HS-5 (cell line): ENCODE measurements around the gene ULBP1.
A peak's percentile ranks its signal among the peaks of the same experiment; 100 is the strongest.
"Not testable (repeated sequence)": the region's sequence is repeated elsewhere in the genome, so short reads cannot be mapped to it uniquely, and the experiment has no call there.

Experiments used
- DNase-seq: peaks from one replicate; pipeline ENCODE4 v3.0.0-alpha.2; 2012; ENCODE audit warnings: low read depth

Gene ULBP1

GRCh38 chr6:149977221-149977620, 13.5 kb downstream of the ULBP1 start:
- no peak for DNase-seq

- DNase-seq, result no peak
These were observed 14.9 kb downstream of the ULBP1 start for GRCh38 chr6:149978610-149979009.

DNA sequence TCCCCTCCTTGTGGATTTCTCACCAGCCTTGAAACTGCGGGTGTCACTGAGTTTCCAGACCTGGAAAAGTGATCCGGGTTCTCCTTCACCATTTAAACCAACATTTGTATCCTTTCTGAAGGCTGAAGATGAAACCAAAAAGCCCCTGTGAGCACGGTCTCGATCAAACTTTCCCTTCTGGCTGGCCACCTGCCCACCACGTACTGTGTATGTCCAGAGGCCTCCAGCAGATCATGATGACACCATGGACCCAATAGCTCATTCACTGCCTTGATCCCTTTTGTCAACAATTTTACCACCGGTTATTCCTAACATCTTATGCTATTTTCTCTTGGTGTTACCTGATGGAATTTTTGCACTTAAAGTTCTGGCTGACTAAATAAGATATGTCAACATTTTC, 15.6 kb downstream of the ULBP1 start:
- no peak for DNase-seq

DNA sequence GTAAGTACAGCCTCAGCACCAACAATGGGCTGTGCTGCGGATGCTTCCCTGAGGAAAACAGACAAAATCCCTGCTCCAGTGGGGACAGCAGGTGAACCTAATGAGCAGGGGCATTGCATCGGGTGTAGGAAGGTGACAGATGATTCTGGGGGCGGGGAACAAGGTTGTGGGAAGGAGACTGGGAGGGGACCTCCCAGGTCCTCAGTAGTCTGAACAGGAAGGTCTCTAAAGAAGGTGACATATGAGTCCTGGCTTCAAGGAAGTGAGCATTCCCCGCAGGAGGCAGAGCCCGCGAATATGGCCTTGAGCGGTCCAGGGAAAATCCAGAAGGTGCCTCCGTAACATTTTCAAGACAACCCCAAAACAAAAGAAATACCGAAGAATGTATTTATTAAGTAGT, 19.4 kb downstream of the ULBP1 start:
- no peak for DNase-seq

DNA sequence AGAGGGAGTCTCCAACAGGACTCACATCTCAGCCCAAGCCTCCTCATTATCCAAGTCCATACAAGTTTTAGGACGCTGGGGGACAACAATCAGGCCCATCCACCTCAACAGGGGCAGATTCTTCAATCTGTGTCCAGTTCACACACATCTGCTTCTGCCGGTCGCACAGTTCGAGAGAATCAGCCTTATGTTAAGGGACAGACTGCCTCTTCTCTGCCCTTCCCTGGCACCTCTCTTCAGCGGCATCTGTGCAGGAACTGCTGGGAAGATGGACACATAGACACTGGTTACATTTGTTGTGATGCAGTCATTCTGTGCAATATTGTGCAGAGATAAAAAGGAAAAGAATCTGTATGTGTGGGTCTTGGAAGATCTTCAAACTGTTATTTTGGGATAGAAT, 21.0 kb downstream of the ULBP1 start:
- DNase-seq, result no peak

DNA sequence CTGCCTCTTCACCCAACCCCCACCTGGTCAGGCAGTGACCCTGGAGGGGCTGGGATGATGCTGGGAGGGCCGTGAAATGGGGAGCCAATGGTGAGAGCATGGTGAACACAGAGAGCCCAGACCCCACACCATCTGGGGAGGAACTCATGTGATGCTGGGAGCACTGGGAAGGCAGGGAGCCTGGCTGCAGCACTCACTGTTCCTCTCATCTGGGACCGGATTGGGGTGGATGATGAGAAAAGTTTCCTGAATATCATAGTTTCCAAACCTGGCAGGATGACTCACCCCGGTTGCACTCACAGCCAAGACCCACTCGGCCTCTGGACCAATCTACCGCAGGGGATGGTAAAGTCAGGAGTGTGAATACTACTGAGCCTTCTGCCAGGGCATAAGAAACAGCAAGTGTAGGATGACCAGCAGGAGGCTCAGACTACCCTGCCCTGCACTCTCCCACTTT, 21.8 kb downstream of the ULBP1 start:
- no peak for DNase-seq

DNA sequence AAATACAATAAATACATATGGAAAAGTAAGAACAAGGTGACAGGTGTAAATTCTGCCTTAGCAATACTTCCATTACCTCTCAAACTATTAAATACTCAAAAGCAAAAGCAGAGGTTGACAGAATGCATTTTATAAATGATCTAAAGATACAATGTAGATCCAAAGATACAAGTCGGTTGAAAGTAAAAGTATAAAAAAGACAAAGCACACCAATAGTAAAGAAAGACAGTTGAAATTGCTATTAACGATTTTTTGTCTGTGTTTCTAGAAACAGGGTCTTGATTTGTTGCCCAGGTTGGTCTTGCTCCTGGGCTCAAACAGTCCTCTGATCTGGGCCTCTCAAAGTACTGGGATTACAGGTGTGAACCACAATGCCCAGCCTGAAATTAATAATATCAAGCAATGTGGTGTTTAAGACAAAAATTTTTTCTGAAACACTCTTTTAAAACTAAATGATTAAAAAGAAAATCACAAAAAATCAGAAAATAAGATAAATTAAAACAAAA, 23.9 kb downstream of the ULBP1 start:
- DNase-seq, result no peak

DNA sequence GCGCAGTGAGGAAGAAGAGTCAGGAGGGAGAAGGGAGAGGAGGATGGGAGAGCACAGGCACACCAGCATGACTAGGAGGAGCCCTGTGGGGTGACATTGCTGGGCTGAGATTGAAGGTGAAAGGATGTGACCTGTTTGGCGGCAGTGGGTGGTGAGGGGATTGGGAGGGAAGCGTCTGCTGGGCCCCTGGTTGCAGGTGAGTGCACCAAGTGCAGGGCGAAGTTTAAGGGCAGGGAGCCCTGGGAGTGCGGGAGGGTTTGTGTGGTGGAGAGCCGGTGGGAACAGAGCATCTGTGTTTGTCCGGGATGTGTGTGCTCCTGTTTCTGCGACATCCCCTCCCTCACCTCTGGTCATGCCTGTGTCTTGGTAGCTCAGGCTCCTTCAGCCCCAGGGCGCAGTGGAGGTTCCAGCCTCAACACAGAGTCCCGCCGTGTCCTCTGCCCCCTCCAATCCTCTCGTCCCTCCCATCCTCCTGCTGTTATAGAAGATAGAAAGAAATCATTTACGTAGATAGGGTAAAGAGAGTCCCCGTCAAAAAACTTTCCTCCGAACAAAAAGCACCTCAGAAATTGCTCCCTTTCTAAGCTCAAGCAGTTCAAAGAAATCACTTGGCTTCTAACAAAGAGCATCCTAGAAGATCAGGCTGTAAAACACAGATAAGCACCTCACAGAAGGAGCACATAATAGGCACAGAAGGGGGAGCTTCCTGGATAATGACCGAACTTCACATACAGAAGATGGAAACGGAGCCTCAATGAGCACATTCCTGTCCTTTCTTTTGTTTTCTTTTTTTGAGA, 25.0 kb downstream of the ULBP1 start:
- no peak for DNase-seq

DNA sequence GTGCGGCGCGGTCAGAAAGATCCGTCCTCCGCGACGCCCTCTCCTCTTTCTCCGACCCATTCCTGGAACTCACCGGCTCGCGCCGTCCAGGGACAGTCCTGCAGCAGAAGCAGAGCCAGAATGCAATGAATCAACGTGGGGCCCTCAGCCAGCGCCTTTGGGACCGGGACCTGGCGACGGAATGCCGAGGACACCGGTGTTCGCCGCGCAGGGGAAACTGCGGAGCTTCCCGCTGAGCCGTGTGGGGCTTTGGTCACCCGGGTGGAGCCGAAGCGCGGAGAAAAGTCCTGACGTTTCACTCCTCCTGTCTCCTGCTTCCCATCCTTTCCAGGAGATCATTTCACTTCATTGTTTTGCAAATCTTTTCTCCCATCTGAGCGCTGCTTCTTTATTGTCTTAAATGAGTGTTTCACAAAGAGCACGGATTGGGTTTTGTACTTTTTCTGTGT, 26.5 kb downstream of the ULBP1 start:
- no peak for DNase-seq

DNA sequence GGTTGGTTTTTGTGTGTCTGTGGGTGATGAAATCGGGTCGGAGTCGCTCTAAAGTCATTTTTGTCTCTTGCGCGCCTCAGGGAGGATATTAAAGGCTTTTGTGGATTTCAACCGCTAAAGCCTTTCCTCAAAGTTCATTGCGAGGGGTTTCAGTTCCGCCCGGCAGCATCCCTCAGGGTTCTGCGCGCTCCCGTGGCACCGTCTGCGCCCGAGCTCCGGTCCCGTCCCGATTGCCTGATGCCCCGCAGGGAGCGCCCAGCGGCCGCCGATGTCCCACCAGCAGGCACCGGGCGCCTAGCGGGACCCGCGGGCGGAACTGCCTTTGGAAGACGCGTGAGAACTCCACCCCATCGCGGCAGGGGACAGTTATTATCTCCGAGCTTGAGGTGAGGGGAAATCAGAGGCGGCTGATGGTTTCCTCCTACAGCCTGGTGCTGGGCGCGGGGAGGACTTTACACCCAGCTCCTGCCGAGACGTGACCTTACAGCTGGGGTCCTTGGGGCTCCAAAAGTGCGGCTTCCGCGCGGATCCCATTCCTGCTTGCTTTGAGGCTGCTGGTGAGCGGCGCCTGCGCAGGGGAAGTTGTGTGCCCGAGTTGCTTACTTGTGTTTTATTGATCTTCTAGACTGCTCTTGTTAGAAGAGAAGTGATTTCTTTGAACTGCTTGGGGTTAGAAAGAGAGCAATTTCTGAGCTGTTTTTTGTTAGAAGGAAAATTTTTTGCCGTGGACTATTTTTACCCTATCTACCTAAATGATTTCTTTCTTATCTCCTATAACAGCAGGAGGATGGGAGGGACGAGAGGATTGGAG, 27.1 kb downstream of the ULBP1 start:
- DNase-seq, result no peak

GRCh38 chr6:149991472-149991795, 27.7 kb downstream of the ULBP1 start:
- not testable (repeated sequence) for DNase-seq

- DNase-seq, result no peak
These were observed 28.1 kb downstream of the ULBP1 start for GRCh38 chr6:149991838-149992237.

- DNase-seq, result no peak
These were observed 31.6 kb downstream of the ULBP1 start for GRCh38 chr6:149995235-149995750.

GRCh38 chr6:149995971-149996370, 32.2 kb downstream of the ULBP1 start:
- DNase-seq, result no peak

- DNase-seq, result no peak
These were observed 35.9 kb downstream of the ULBP1 start for GRCh38 chr6:149999636-150000035.

DNA sequence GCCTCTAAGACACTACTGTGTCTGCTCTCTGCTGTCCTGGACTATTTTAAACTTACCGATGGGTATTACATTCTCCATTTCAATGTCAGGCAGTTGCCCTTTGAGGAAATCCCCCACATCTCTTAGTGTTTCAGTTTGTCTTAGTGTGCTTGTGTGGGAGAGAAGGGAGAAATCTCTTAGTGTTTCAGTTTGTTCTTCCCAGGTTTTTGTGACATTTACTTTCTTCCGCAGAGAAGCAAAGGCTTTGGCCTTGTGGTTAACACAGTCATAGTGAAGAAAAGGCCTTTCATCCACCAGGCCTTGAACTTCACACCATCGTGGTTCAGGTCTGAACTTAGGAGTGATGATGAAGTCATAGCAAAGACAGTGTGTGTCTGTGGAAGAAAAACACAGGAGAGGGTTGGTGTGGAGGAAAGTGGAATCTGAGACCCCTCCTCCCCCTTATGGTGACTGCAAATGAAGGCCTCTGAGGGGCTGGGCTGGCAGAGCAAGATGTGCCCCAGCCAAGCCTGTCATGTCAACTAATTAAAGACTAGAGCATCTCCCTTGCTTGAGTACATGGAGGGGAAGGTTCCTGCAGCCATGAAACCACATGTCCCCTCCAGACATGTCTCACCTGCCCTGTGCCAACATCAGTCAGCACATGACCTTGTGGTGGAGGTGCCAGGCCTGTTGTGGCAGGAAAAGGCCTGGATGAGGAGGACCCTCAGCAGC, 37.7 kb downstream of the ULBP1 start:
- no peak for DNase-seq

- DNase-seq, result no peak
These were observed 39.0 kb downstream of the ULBP1 start for GRCh38 chr6:150002710-150003109.

GRCh38 chr6:150003599-150003998, 39.9 kb downstream of the ULBP1 start:
- not testable (repeated sequence) for DNase-seq

GRCh38 chr6:150004101-150004782, 40.5 kb downstream of the ULBP1 start:
- DNase-seq, result no peak

DNA sequence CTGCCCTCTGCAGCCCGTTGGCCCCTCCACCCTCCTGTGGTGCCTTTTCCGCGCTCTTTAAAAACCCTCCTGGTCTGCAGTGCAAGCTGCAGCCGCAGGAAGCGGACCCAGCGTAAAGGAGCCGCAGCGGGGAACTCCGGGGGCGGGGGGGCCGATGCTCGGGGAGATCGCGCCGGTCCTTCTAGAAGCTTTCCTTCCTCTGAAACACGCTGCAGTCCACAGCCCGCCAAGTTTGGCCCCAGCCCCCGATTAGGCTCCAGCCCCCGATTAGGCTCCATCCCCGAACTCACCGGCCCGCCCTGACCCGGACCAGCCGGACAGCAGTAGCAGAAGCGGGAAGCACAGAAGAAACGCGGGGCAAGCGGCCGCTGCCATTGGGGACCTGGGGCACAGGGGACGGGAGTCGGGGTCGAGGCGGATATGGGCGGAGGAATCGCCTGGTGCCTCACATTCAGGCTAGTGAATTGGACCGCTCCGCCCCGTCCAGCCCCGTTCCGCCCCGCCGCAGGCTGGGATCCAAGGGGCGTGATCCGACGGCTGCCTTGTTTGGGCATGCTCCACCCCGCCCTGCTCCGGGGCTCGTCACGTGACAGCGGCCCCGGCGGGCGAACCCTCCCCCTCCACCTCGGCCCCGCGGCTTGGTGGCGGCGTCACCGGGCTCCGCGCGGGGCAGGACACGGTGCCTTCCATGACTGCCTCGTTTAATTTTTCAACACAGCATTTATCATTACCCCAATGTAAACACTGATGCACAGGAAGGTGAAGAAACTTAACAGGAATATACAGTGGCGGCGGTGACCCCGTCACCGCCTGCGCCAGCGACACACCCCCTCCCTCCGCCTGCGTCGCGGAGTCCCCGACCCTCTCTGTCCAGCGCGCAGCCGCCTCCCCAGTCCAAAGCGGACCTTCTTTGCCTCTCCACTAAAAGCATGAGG, 41.3 kb downstream of the ULBP1 start:
- DNase-seq, result peak; percentile 56
